B cell (primary cell): ENCODE results near the gene WNT9A. TPM values are rescaled to one million over a fixed set of nuclear protein-coding genes. Genes with fewer than 3 reads are reported as not detected.
"Not testable (repeated sequence)": the region's sequence is repeated elsewhere in the genome, so short reads cannot be mapped to it uniquely, and the experiment has no call there.

Experiments used
- ATAC-seq: fragments of 200-7000 bp; cut with Tn5 transposase; one replicate; pipeline ENCODE4 v1.10.0; 2021; ENCODE audit warnings: low read depth, mild to moderate bottlenecking, moderate number of reproducible peaks, moderate library complexity
- CTCF ChIA-PET: fragments of 350-600 bp; sonication (Branson Sonifier 250); formaldehyde crosslinking; loops from one replicate; lab custom pipeline; 2021; ENCODE audit warnings: antibody characterized with exemption, inconsistent platforms; lab: Charles Lee
- POLR2A ChIA-PET: fragments of 350-600 bp; sonication (Branson Sonifier 250); formaldehyde crosslinking; loops from one replicate; lab custom pipeline; 2021; ENCODE audit warnings: antibody characterized with exemption; lab: Charles Lee
- DNase-seq: peaks from one replicate; pipeline ENCODE4 v3.0.0; 2013
- H2AFZ ChIP-seq: 2 replicates; pipeline ENCODE4 v1.6.1; 2012; ENCODE audit warnings: mild to moderate bottlenecking, low read depth, low read length; ENCODE audit not compliant: insufficient read depth, poor library complexity, severe bottlenecking
- H3K27ac ChIP-seq, 2 donors: 1 replicate in 1 of 2; 2 replicates in 1 of 2; pipeline ENCODE4 v1.5.1; 2012 to 2013; ENCODE audit warnings: low read length in 2 of 2, mild to moderate bottlenecking in 2 of 2, moderate library complexity in 1 of 2
- H3K27me3 ChIP-seq, 4 experiments: fragments of 200-600 bp in 1 of 4; sonication (generic) in 1 of 4; replicated peaks in 1 of 4; 1 replicate in 2 of 4; 2 replicates in 2 of 4; pipeline versions ENCODE4 v1.6.1 to v1.7.0; 2013 to 2016; ENCODE audit warnings: low read length in 3 of 4, mild to moderate bottlenecking in 2 of 4, mixed read lengths in 1 of 4, moderate library complexity in 1 of 4; ENCODE audit not compliant: insufficient read depth in 4 of 4, control insufficient read depth in 3 of 4; ENCODE audit errors: control extremely low read depth in 1 of 4
- H3K36me3 ChIP-seq, 2 experiments: replicated peaks in 1 of 2; 1 replicate in 1 of 2; 2 replicates in 1 of 2; pipeline versions ENCODE4 v1.6.1 to v1.7.1; 2013; ENCODE audit warnings: low read length in 1 of 2; ENCODE audit not compliant: insufficient read depth in 2 of 2, control insufficient read depth in 1 of 2; ENCODE audit errors: control extremely low read depth in 1 of 2, extremely low read depth in 1 of 2
- H3K4me1 ChIP-seq, 2 donors: fragments of 200-600 bp in 1 of 2; sonication (generic) in 1 of 2; 1 replicate in 1 of 2; 2 replicates in 1 of 2; pipeline versions ENCODE4 v1.5.1 to v1.6.1; 2013 to 2017; ENCODE audit warnings: low read length in 2 of 2; ENCODE audit not compliant: control insufficient read depth in 2 of 2, insufficient read depth in 2 of 2
- H3K4me2 ChIP-seq: replicated peaks from 2 replicates; pipeline ENCODE3; 2012; ENCODE audit warnings: mild to moderate bottlenecking, low read depth, low read length; ENCODE audit not compliant: poor library complexity, severe bottlenecking
- H3K4me3 ChIP-seq, 5 experiments: fragments of 200-600 bp in 1 of 5; sonication (generic) in 1 of 5; 1 replicate in 3 of 5; 2 replicates in 2 of 5; pipeline versions ENCODE4 v1.5.1 to v1.7.0; 2011 to 2016; ENCODE audit warnings: low read length in 4 of 5, mild to moderate bottlenecking in 4 of 5, low read depth in 2 of 5, control low read depth in 1 of 5, moderate library complexity in 1 of 5; ENCODE audit not compliant: insufficient read depth in 1 of 5; ENCODE audit errors: control extremely low read depth in 1 of 5, extremely low read depth in 1 of 5
- H3K79me2 ChIP-seq: fragments of 200-600 bp; sonication (generic); one replicate; pipeline ENCODE4 v1.6.0; 2016; ENCODE audit warnings: low read length; ENCODE audit not compliant: control insufficient read depth, insufficient read depth
- H3K9ac ChIP-seq: fragments of 200-600 bp; sonication (generic); 2 replicates; pipeline ENCODE4 v1.6.1; 2017; ENCODE audit warnings: mild to moderate bottlenecking, low read length, moderate library complexity
- H3K9me3 ChIP-seq, 3 donors: one replicate each; pipeline versions ENCODE4 v1.6.1 to v1.7.1; 2013; ENCODE audit warnings: low read length in 2 of 3; ENCODE audit not compliant: control insufficient read depth in 2 of 3, insufficient read depth in 1 of 3; ENCODE audit errors: control extremely low read depth in 1 of 3
- H4K20me1 ChIP-seq: 2 replicates; pipeline ENCODE4 v1.6.0; 2012; ENCODE audit warnings: mild to moderate bottlenecking, low read length; ENCODE audit not compliant: insufficient read depth, control insufficient read depth, poor library complexity, severe bottlenecking
- H3K27ac Mint-ChIP-seq: one replicate; pipeline ENCODE4 v1.8.0; 2021; ENCODE audit warnings: mixed read lengths
- H3K27me3 Mint-ChIP-seq: one replicate; pipeline ENCODE4 v1.8.0; 2021; ENCODE audit warnings: mixed read lengths
- H3K4me1 Mint-ChIP-seq: one replicate; pipeline ENCODE4 v1.8.0; 2021; ENCODE audit warnings: mixed read lengths
- H3K4me3 Mint-ChIP-seq: one replicate; pipeline ENCODE4 v1.8.0; 2021; ENCODE audit warnings: mixed read lengths
- H3K9me3 Mint-ChIP-seq: one replicate; pipeline ENCODE4 v1.8.0; 2022; ENCODE audit warnings: mixed read lengths; ENCODE audit not compliant: insufficient read depth
- CTCF ChIP-seq: fragments of 200-600 bp; IDR thresholded peaks from one replicate; pipeline ENCODE4 v1.8.0; 2022; ENCODE audit warnings: antibody characterized with exemption, mild to moderate bottlenecking
- EZH2 ChIP-seq: IDR thresholded peaks from 2 replicates; pipeline ENCODE4 v1.6.1; 2012; ENCODE audit warnings: borderline replicate concordance, low read depth, mild to moderate bottlenecking, moderate library complexity, low read length; ENCODE audit not compliant: insufficient read depth, poor library complexity, severe bottlenecking
- WGBS: methylation state at CpG from one replicate; pipeline ENCODE4 v1.1.5; 2013; ENCODE audit warnings: missing lambda C conversion rate; ENCODE audit not compliant: insufficient coverage; 5-methylcytosine and 5-hydroxymethylcytosine counted together
- intact Hi-C: fragments of 100-400 bp; cut with micrococcal nuclease; formaldehyde crosslinking; loops from one replicate; pipeline ENCODE4 v1.10.0; 2022
- polyA plus RNA-seq: library from polyadenylated mRNA; depleted of rRNA; stranded (reverse); fragments of >200 nt; gene quantifications from 2 replicates; pipeline ENCODE4 v1.2.3, GENCODE V29; 2012
- total RNA-seq, 2 donors: library from RNA; stranded (reverse); fragments of 120-200 nt in 1 of 2; gene quantifications; 1 replicate in 1 of 2; 2 replicates in 1 of 2; pipeline versions ENCODE4 v1.2.3 to v1.2.4, GENCODE V29; 2013 to 2022

Gene WNT9A
- total and polyA plus RNA-seq, 2 donors (not counting 1 experiment from before 2014, with no cell fraction given): 0.04 TPM; not detected in 1

DNA sequence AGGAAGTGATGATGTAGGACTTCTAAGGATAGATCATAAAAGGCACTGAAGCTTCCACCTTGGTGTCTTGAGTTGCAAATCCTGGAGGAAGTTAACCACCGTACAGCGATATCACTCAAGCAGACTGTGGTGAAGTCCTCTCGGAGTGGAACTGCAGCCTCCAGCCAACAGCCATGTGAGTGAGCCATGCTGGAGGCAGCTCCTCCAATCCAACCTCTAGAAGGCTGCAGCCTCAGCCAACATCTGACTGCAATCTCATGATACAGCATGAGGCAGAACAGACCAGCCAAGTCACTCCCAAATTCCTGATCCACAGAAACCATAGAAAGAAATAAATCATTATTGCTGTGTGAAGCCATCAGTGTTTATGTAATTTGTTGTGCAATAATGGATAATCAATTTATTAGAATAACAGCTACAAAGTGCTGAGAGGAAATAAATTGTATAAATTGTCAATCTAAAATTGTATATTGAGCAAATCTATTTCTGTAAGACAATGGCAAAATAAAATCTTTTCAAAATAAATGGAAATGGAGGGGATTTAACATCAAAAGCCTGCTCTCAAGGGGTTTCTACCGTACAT, 67.3 kb downstream of the WNT9A start:
- Mint-ChIP-seq H3K4me1 (peaks cover 2% of the 10 kb centered on the region), H3K27me3 (peaks cover 3% of the 10 kb centered on the region), H3K4me3 (no peak overlapping the region), H3K27ac (no peak overlapping the region), H3K9me3 (no peaks in the 10 kb centered on the region)
- no peak overlapping the region for H3K4me2 ChIP-seq
- peaks cover 2 to 3% of the 10 kb centered on the region in 2 donors for H3K4me1 ChIP-seq
- H3K36me3 ChIP-seq: no peaks in the 10 kb centered on the region
- TF ChIP-seq CTCF (no peak), EZH2 (no peak)
- H3K4me3 ChIP-seq: no peak overlapping the region
- DNase-seq (no peak), ATAC-seq (no peak)
- no peaks in the 10 kb centered on the region for H3K27me3 ChIP-seq
- no peaks in the 10 kb centered on the region for H3K79me2 ChIP-seq
- no peak overlapping the region for H2AFZ ChIP-seq
- no peak overlapping the region for H3K9ac ChIP-seq
- POLR2A ChIA-PET: no interaction called here
- H4K20me1 ChIP-seq: no peaks in the 10 kb centered on the region
- peaks cover 0 to 3% (median 0%) of the 10 kb centered on the region in 3 donors for H3K9me3 ChIP-seq
- intact Hi-C loops: no loop called here
- H3K27ac ChIP-seq: no peak overlapping the region
- WGBS: 94% methylated on average over 3 of the region's 4 CpGs
- CTCF ChIA-PET: no interaction called here

- H3K9me3 ChIP-seq, H3K27ac ChIP-seq, CTCF ChIA-PET, H3K27ac Mint-ChIP-seq, ATAC-seq, DNase-seq, H3K79me2 ChIP-seq, POLR2A ChIA-PET, H3K36me3 ChIP-seq, H3K4me1 ChIP-seq, H3K27me3 ChIP-seq, H2AFZ ChIP-seq, H4K20me1 ChIP-seq, H3K4me3 Mint-ChIP-seq, H3K4me1 Mint-ChIP-seq, H3K4me2 ChIP-seq, H3K4me3 ChIP-seq, H3K9me3 Mint-ChIP-seq, H3K27me3 Mint-ChIP-seq, H3K9ac ChIP-seq, intact Hi-C loops: not testable (repeated sequence)
- WGBS: no CpG with 5 or more reads among the region's 3 CpGs
These were observed 69.9 kb downstream of the WNT9A start for GRCh38 chr1:227877810-227878209.

- H3K4me2 ChIP-seq, H4K20me1 ChIP-seq, H3K9me3 ChIP-seq, H3K9me3 Mint-ChIP-seq, DNase-seq, H3K4me1 Mint-ChIP-seq, intact Hi-C loops, ATAC-seq, H3K27ac Mint-ChIP-seq, H3K4me1 ChIP-seq, CTCF ChIA-PET, H3K79me2 ChIP-seq, H3K9ac ChIP-seq, H3K27ac ChIP-seq, H3K4me3 Mint-ChIP-seq, POLR2A ChIA-PET, H2AFZ ChIP-seq, H3K36me3 ChIP-seq, H3K4me3 ChIP-seq: not testable (repeated sequence)
- H3K27me3 Mint-ChIP-seq: peaks cover 28% of the 10 kb centered on the region
- peaks cover 0 to 10% (median 0%) of the 10 kb centered on the region in 4 experiments for H3K27me3 ChIP-seq
- 83% methylated on average over 5 of the region's 5 CpGs for WGBS
These were observed 75.8 kb downstream of the WNT9A start for GRCh38 chr1:227871892-227872291.
